Peyer's patch (tissue), 4 donors: ENCODE results near the gene SMOC1.

Experiments used
- CTCF ChIP-seq, 6 experiments: fragments of 450-650 bp in 4 of 6; fragments of 200-600 bp in 2 of 6; sonication (generic) in 1 of 6; IDR thresholded peaks; one replicate each; pipeline ENCODE4 v1.5.1; 2017 to 2019; ENCODE audit warnings: antibody characterized with exemption in 6 of 6, mild to moderate bottlenecking in 3 of 6, moderate library complexity in 1 of 6
- POLR2A ChIP-seq, 2 donors: fragments of 450-650 bp; IDR thresholded peaks; one replicate each; pipeline ENCODE4 v1.5.1; 2017; ENCODE audit warnings: antibody characterized with exemption in 2 of 2, mild to moderate bottlenecking in 2 of 2, moderate library complexity in 2 of 2

- no peak for TF ChIP-seq CTCF (IDR thresholded peaks at IDR 0.05)
- no peak for TF ChIP-seq POLR2A (IDR thresholded peaks at IDR 0.05)
Measured at GRCh38 chr14:69991422-69991821, 112.2 kb downstream of the SMOC1 start.
